Adrenal gland (tissue), 12 donors: ENCODE measurements around the gene PACS2. TPM values are rescaled to one million over a fixed set of nuclear protein-coding genes. Genes with fewer than 3 reads are reported as not detected.
"Not testable (repeated sequence)": the region's sequence is repeated elsewhere in the genome, so short reads cannot be mapped to it uniquely, and the experiment has no call there.

Source experiments
- DNase-seq, 7 donors: peaks; one replicate each; pipeline ENCODE4 v3.0.0-alpha.2; 2019 to 2020
- H3K27ac ChIP-seq, 5 donors: fragments of 200-600 bp; sonication (generic) in 4 of 5; 1 replicate in 3 of 5; 2 replicates in 2 of 5; pipeline versions ENCODE4 v1.5.1 to v1.8.0; 2016 to 2020; ENCODE audit warnings: mild to moderate bottlenecking in 1 of 5
- H3K27me3 ChIP-seq: fragments of 200-600 bp; 2 replicates; pipeline ENCODE4 v1.8.0; 2021
- H3K36me3 ChIP-seq, 2 donors: fragments of 200-600 bp; replicated peaks in 1 of 2; 1 replicate in 1 of 2; 2 replicates in 1 of 2; pipeline versions ENCODE4 v1.5.1 to v1.8.0; 2018 to 2022
- H3K4me1 ChIP-seq, 2 donors: fragments of 200-600 bp; replicated peaks in 1 of 2; 1 replicate in 1 of 2; 2 replicates in 1 of 2; pipeline versions ENCODE4 v1.5.1 to v1.8.0; 2018 to 2021
- H3K4me3 ChIP-seq, 4 donors: fragments of 200-600 bp; sonication (generic) in 3 of 4; one replicate each; pipeline ENCODE4 v1.5.1; 2016 to 2018
- H3K9me3 ChIP-seq, 3 donors: fragments of 200-600 bp; sonication (generic) in 1 of 3; replicated peaks in 1 of 3; 1 replicate in 2 of 3; 2 replicates in 1 of 3; pipeline versions ENCODE4 v1.5.1 to v1.8.0; 2016 to 2021
- CTCF ChIP-seq, 6 experiments: fragments of 450-650 bp in 4 of 6; fragments of 200-600 bp in 2 of 6; sonication (generic) in 1 of 6; IDR thresholded peaks; 1 replicate in 5 of 6; 2 replicates in 1 of 6; pipeline versions ENCODE4 v1.5.1 to v1.8.0; 2016 to 2021; ENCODE audit warnings: antibody characterized with exemption in 6 of 6, mild to moderate bottlenecking in 2 of 6, moderate library complexity in 1 of 6
- POLR2A ChIP-seq, 2 donors: fragments of 450-650 bp; IDR thresholded peaks; one replicate each; pipeline ENCODE4 v1.6.1; 2017; ENCODE audit warnings: antibody characterized with exemption in 2 of 2, mild to moderate bottlenecking in 2 of 2, moderate library complexity in 1 of 2
- WGBS, 4 donors: extraction: QIAGEN DNeasy Blood & Tissue Kit in 2 of 4; methylation state at CpG; one replicate each; pipeline versions ENCODE4 v1.1.5 to v1.1.7; 2013 to 2017; 5-methylcytosine and 5-hydroxymethylcytosine counted together
- intact Hi-C, 2 donors: fragments of 100-400 bp; cut with DNase I; formaldehyde crosslinking; loops; one replicate each; pipeline versions ENCODE4 v1.14.1 to v1.15.0; 2022 to 2023
- polyA plus RNA-seq, 3 donors: library from polyadenylated mRNA; stranded (reverse); fragments of 200-250 nt in 2 of 3; fragments of 350-450 nt in 1 of 3; fragmentation: Illumina TruSeq in 1 of 3; extraction: RNeasy Lipid Tissue Mini Kit (QIAGEN cat#74804) in 1 of 3; gene quantifications; one replicate each; pipeline ENCODE4 v1.2.3, GENCODE V29; 2013 to 2014
- total RNA-seq, 9 donors: library from RNA; depleted of rRNA in 4 of 9; stranded (reverse); fragments of >200 nt in 4 of 9; fragments of 120-200 nt in 1 of 9; fragmentation: NEBNext Ultra II Directional in 1 of 9; extraction: Animal tissue kit (Norgen Biotek cat#: 25700) in 1 of 9; gene quantifications; one replicate each; pipeline versions ENCODE4 v1.1.0 to v1.2.4, GENCODE V29; 2013 to 2023
- donor health status: healthy with polysubstance abuse.
- donor health status: Bipolar disorder and iron deficiency.
- donor health status: DM: yes; HTN: yes; CAD: no.
- donor health status: DM: no; HTN: no; CAD: no.
- donor health status: DM: no; HTN: no; CAD: no.
- donor health status: DM: yes; HTN: yes; CAD: no.

The PACS2 gene
- total and polyA plus RNA-seq, 12 donors = 19.5 to 221 (median 81.1) TPM

- DNase-seq = peak in 6 of 7 donors; percentile 40 to 70 (median 60)
- intact Hi-C loops = no loop called here
- no peaks in the 10 kb centered on the region for H3K27me3 ChIP-seq
- WGBS, 4 donors = 5 to 23% (median 8%) methylated on average over 9 to 54 of the region's 54 CpGs
- H3K27ac ChIP-seq = peak overlapping the region; percentile 17 to 97 (median 96)
- no peak for TF ChIP-seq POLR2A (IDR thresholded peaks at IDR 0.05)
- TF ChIP-seq CTCF (IDR thresholded peaks at IDR 0.05) = no peak
- H3K4me3 ChIP-seq = peak overlapping the region; percentile 19 to 92 (median 71)
- peaks cover 5 to 15% of the 10 kb centered on the region in 2 donors for H3K4me1 ChIP-seq
- H3K36me3 ChIP-seq = no peaks in the 10 kb centered on the region
- H3K9me3 ChIP-seq = no peaks in the 10 kb centered on the region
Observed at GRCh38 chr14:105299654-105300541, 14.7 kb upstream of the PACS2 start.

GRCh38 chr14:105300542-105301102 lies 13.9 kb upstream of the PACS2 start, which contains the start of gene BRF1:
TSS of gene BRF1 (minus strand) at chr14:105301001. CDS start at chr14:105300629, 372 bp downstream.
- peak; percentile 55 to 85 for TF ChIP-seq POLR2A (IDR thresholded peaks at IDR 0.05)
- TF ChIP-seq CTCF (IDR thresholded peaks at IDR 0.05) = peak in 2 of 6 experiments; percentile 3 to 6
- Histone ChIP-seq H3K36me3 (no peaks in the 10 kb centered on the region), H3K4me1 (peaks cover 5 to 15% of the 10 kb centered on the region in 2 donors), H3K9me3 (no peaks in the 10 kb centered on the region), H3K4me3 (peak within 1 kb of the TSS; percentile 19 to 92 (median 71)), H3K27ac (peak within 1 kb of the TSS; percentile 73 to 97 (median 96)), H3K27me3 (no peaks in the 10 kb centered on the region)
- intact Hi-C loops = no loop called here
- peak; percentile 94 to 97 (median 95) for DNase-seq
- WGBS, 4 donors = 0% methylated on average over 9 to 90 of the region's 90 CpGs; no CpG with 5 or more reads in 1 of the 4 donors

GRCh38 chr14:105301103-105301914 lies 13.2 kb upstream of the PACS2 start:
- H3K27me3 ChIP-seq = no peaks in the 10 kb centered on the region
- peak in 1 of 6 experiments; percentile 11 for TF ChIP-seq CTCF (IDR thresholded peaks at IDR 0.05)
- peak in 1 of 2 donors; percentile 65 for TF ChIP-seq POLR2A (IDR thresholded peaks at IDR 0.05)
- 4 to 20% (median 11%) methylated on average over 4 to 65 of the region's 65 CpGs for WGBS, 4 donors
- peaks cover 5 to 15% of the 10 kb centered on the region in 2 donors for H3K4me1 ChIP-seq
- H3K4me3 ChIP-seq = peak overlapping the region; percentile 19 to 92 (median 71)
- no peaks in the 10 kb centered on the region for H3K9me3 ChIP-seq
- intact Hi-C loops = no loop called here
- DNase-seq = peak; percentile 97 to 100 (median 99)
- H3K27ac ChIP-seq = peak overlapping the region; percentile 73 to 97 (median 96)
- no peaks in the 10 kb centered on the region for H3K36me3 ChIP-seq

- DNase-seq, H3K36me3 ChIP-seq, intact Hi-C loops, H3K27me3 ChIP-seq, H3K9me3 ChIP-seq: not testable (repeated sequence)
- Histone ChIP-seq H3K27ac (peak overlapping the region in 1 of 5 donors; percentile 97), H3K4me1 (peaks cover 5 to 15% of the 10 kb centered on the region in 2 donors), H3K4me3 (peak overlapping the region in 1 of 4 donors; percentile 92)
- 71 to 78% (median 72%) methylated on average over 9 to 11 of the region's 11 CpGs for WGBS, 4 donors
Observed at GRCh38 chr14:105301915-105302249, 12.7 kb upstream of the PACS2 start.
